ENCODE data around the gene VDR.

The VDR gene

DNA sequence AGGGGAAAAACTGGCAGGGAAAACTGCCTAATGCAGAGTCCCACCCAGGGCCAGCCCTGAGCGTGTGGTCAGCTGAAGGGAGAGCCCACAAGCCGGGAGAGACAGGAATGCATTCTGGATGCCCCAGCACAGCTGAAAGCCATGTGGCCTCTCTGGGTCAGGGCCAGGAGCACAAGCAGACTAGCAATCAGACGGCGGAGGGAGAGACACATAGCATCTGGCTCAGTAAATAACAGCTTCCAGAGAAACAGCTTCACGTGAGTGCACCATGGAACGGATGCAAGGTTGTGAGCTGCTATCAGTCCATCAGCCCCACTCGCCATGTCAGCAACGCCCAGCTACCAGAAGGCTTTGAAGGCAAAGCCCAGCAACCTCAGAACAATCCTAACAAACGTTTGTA is 30.4 kb upstream of the VDR start:
- POLR2A ChIA-PET = interaction anchor here (0.6 kb wide), 1 partner anchor 95 kb away, joined by 3 read pairs; no protein-coding TSS in a partner anchor
- TF ChIP-seq, protein P1, sequence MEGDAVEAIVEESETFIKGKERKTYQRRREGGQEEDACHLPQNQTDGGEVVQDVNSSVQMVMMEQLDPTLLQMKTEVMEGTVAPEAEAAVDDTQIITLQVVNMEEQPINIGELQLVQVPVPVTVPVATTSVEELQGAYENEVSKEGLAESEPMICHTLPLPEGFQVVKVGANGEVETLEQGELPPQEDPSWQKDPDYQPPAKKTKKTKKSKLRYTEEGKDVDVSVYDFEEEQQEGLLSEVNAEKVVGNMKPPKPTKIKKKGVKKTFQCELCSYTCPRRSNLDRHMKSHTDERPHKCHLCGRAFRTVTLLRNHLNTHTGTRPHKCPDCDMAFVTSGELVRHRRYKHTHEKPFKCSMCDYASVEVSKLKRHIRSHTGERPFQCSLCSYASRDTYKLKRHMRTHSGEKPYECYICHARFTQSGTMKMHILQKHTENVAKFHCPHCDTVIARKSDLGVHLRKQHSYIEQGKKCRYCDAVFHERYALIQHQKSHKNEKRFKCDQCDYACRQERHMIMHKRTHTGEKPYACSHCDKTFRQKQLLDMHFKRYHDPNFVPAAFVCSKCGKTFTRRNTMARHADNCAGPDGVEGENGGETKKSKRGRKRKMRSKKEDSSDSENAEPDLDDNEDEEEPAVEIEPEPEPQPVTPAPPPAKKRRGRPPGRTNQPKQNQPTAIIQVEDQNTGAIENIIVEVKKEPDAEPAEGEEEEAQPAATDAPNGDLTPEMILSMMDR (IDR thresholded peaks at IDR 0.05; ENCODE audit: insufficient read depth, low read length, missing control alignments) = no peak
- DNase-seq (ENCODE audit: low read depth, low spot score) = peak; percentile 58
- CTCF ChIA-PET = interaction anchor here (1.3 to 5.3 kb wide), 5 partner anchors 11 to 193 kb away, joined by 3 to 35 read pairs (median 5); partner anchors contain the start of gene TMEM106C
- H3K4me3 ChIP-seq (ENCODE audit: low read depth, low read length) = no peak overlapping the region

DNA sequence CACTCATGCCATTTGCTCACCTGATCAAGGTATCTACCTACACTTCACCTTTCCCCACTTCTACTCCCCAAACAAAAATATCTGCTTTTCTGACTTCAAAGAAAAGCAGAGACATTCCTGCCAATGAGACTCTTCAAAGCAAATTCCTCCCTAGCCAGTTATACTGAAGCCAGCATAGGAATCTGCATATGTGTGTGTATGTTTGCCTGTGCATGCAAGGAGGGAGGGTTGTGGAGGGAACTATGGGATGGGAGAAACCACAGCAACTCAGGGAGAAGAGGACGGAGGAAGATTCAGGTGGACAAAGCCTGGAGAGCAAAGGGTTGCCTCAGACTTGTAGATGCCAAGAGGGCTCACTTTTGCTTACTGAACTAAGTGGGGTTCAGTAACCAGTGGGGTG is 26.4 kb upstream of the VDR start:
- H3K4me3 ChIP-seq (ENCODE audit: low read depth, low read length) = no peak overlapping the region
- ChIA-PET CTCF (interaction anchor here (0.7 kb wide), 1 partner anchor 32 kb away, joined by 3 read pairs; the partner anchor contains the start of gene TMEM106C), POLR2A (no interaction called here)
- TF ChIP-seq, protein P1 (IDR thresholded peaks at IDR 0.05; ENCODE audit: insufficient read depth, low read length, missing control alignments) = no peak
- no peak for DNase-seq (ENCODE audit: low read depth, low spot score)

- H3K4me3 ChIP-seq (ENCODE audit: low read depth, low read length) = no peak overlapping the region
- ChIA-PET POLR2A (no interaction called here), CTCF (interaction anchor here (0.7 to 1.2 kb wide), 2 partner anchors 19 to 33 kb away, joined by 3 read pairs; partner anchors contain the start of gene TMEM106C)
- DNase-seq (ENCODE audit: low read depth, low spot score) = no peak
- TF ChIP-seq, protein P1 (IDR thresholded peaks at IDR 0.05; ENCODE audit: insufficient read depth, low read length, missing control alignments) = no peak
These were observed 25.8 kb upstream of the VDR start for GRCh38 chr12:47930634-47931033.

- ChIA-PET POLR2A (no interaction called here), CTCF (interaction anchor here (0.7 to 2.7 kb wide), 2 partner anchors 22 to 36 kb away, joined by 3 to 10 read pairs; partner anchors contain the start of gene TMEM106C)
- no peak for DNase-seq (ENCODE audit: low read depth, low spot score)
- TF ChIP-seq, protein P1 (IDR thresholded peaks at IDR 0.05; ENCODE audit: insufficient read depth, low read length, missing control alignments) = no peak
- no peak overlapping the region for H3K4me3 ChIP-seq (ENCODE audit: low read depth, low read length)
These were observed 22.6 kb upstream of the VDR start for GRCh38 chr12:47927346-47927745.

DNA sequence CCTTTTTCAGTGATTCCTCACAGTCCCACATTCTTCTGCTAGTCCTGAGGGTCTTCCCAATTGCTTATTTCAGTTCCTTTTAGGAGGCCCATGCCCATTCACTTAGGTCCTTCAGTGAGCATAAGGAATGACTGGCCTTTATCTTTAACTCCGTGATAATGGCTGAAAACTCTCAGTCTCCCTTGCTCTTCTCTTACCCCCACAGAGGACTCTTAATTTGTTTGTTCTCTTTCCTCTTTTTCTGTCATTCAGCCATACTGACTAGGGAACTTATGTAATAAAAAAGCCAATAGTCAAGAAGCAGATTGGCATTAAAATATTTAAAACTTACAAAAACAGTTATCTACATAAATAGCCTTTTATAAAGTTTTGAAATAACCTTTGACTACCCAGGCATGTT is 17.1 kb upstream of the VDR start:
- DNase-seq (ENCODE audit: low read depth, low spot score) = no peak
- ChIA-PET POLR2A (no interaction called here), CTCF (interaction anchor here (0.9 kb wide), 1 partner anchor 13 kb away, joined by 4 read pairs; no protein-coding TSS in a partner anchor)
- no peak overlapping the region for H3K4me3 ChIP-seq (ENCODE audit: low read depth, low read length)
- TF ChIP-seq, protein P1 (IDR thresholded peaks at IDR 0.05; ENCODE audit: insufficient read depth, low read length, missing control alignments) = no peak

DNA sequence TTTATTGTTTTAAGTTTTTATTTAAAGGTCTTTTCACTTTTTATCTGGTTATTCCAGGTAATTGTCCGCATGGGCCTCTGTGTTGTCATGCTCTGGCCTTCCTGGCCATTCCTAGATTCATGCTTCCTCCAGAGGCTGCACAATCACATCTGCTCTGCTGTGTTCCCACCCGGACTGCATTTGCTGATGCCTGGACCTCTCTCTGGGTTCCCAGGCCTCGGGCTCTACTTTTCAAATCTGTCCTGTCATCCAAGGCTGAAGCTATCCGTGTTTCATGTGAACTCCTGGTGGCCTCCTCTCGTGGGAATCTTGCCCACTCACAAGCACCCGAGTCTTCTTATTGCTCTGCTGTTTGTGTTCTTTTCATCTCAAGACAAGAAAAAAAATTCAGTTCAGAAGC is 16.1 kb upstream of the VDR start:
- H3K4me3 ChIP-seq (ENCODE audit: low read depth, low read length) = no peak overlapping the region
- CTCF ChIA-PET = interaction anchor here (1.9 kb wide), 1 partner anchor 42 kb away, joined by 5 read pairs; the partner anchor contains the start of gene TMEM106C
- POLR2A ChIA-PET = no interaction called here
- TF ChIP-seq, protein P1 (IDR thresholded peaks at IDR 0.05; ENCODE audit: insufficient read depth, low read length, missing control alignments) = no peak
- no peak for DNase-seq (ENCODE audit: low read depth, low spot score)
